ENCODE data around the gene ZNF417.
"Not testable (repeated sequence)": the region's sequence is repeated elsewhere in the genome, so short reads cannot be mapped to it uniquely, and the experiment has no call there.

DNA sequence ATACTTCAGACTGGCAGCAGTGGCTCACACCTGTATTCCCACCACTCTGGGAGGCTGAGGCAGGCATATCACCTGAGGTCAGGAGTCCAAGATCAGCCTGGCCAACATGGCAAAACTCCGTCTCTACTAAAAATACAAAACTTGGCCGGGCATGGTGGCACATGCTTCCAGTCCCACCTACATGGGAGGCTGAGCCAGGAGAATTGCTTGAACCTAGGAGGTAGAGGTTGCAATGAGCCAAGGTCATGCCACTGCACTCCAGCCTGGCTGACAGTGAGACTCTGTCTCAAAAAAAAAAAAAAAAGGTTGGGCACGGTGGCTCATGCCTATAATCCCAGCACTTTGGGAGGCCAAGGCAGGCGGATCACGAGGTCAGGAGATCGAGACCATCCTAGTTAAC is 46.7 kb downstream of the ZNF417 start:
- TF ChIP-seq POLR2A (IDR thresholded peaks at IDR 0.05; ENCODE audit: low read length); GATA1 (IDR thresholded peaks at IDR 0.05; ENCODE audit: low read depth, low read length): not testable (repeated sequence)

Data from erythroblast (primary cell).